SKM-1 (cell line): ENCODE measurements around the gene ALB.

Experiments
- DNase-seq: peaks from one replicate; lab custom pipeline; 2025; ENCODE audit not compliant: unreplicated experiment; lab: John Stamatoyannopoulos, UW

ALB gene

DNA sequence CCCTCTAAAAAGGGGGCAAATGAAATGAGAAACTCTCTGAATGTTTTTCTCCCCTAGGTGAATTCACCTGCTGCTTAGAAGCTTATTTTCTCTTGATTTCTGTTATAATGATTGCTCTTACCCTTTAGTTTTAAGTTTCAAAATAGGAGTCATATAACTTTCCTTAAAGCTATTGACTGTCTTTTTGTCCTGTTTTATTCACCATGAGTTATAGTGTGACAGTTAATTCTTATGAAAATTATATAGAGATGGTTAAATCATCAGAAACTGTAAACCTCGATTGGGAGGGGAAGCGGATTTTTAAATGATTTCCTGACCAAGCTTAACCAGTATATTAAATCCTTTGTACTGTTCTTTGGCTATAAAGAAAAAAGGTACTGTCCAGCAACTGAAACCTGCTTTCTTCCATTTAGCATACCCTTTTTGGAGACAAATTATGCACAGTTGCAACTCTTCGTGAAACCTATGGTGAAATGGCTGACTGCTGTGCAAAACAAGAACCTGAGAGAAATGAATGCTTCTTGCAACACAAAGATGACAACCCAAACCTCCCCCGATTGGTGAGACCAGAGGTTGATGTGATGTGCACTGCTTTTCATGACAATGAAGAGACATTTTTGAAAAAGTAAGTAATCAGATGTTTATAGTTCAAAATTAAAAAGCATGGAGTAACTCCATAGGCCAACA lies 4.2 kb downstream of the ALB start:
- no peak for DNase-seq

DNA sequence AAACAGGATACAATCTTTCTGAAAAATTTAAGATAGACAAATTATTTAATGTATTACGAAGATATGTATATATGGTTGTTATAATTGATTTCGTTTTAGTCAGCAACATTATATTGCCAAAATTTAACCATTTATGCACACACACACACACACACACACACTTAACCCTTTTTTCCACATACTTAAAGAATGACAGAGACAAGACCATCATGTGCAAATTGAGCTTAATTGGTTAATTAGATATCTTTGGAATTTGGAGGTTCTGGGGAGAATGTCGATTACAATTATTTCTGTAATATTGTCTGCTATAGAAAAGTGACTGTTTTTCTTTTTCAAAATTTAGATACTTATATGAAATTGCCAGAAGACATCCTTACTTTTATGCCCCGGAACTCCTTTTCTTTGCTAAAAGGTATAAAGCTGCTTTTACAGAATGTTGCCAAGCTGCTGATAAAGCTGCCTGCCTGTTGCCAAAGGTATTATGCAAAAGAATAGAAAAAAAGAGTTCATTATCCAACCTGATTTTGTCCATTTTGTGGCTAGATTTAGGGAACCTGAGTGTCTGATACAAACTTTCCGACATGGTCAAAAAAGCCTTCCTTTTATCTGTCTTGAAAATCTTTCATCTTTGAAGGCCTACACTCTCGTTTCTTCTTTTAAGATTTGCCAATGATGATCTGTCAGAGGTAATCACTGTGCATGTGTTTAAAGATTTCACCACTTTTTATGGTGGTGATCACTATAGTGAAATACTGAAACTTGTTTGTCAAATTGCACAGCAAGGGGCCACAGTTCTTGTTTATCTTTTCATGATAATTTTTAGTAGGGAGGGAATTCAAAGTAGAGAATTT lies 5.2 kb downstream of the ALB start:
- no peak for DNase-seq

DNA sequence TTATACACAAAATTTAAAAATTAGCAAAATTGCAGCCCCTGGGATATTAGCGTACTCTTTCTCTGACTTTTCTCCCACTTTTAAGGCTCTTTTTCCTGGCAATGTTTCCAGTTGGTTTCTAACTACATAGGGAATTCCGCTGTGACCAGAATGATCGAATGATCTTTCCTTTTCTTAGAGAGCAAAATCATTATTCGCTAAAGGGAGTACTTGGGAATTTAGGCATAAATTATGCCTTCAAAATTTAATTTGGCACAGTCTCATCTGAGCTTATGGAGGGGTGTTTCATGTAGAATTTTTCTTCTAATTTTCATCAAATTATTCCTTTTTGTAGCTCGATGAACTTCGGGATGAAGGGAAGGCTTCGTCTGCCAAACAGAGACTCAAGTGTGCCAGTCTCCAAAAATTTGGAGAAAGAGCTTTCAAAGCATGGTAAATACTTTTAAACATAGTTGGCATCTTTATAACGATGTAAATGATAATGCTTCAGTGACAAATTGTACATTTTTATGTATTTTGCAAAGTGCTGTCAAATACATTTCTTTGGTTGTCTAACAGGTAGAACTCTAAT lies 6.0 kb downstream of the ALB start:
- no peak for DNase-seq

DNA sequence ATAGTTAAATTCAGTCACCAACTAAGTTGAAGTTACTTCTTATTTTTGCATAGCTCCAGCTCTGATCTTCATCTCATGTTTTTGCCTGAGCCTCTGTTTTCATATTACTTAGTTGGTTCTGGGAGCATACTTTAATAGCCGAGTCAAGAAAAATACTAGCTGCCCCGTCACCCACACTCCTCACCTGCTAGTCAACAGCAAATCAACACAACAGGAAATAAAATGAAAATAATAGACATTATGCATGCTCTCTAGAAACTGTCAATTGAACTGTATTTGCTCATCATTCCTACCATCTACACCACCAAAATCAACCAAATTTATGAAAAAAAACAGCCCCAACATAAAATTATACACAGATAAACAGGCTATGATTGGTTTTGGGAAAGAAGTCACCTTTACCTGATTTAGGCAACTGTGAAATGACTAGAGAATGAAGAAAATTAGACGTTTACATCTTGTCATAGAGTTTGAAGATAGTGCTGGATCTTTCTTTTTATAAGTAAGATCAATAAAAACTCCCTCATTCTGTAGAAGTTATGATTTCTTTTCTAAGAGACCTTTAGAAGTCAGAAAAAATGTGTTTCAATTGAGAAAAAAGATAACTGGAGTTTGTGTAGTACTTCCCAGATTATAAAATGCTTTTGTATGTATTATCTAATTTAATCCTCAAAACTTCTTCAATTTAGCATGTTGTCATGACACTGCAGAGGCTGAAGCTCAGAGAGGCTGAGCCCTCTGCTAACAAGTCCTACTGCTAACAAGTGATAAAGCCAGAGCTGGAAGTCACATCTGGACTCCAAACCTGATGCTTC lies 7.0 kb downstream of the ALB start:
- DNase-seq, result no peak

DNA sequence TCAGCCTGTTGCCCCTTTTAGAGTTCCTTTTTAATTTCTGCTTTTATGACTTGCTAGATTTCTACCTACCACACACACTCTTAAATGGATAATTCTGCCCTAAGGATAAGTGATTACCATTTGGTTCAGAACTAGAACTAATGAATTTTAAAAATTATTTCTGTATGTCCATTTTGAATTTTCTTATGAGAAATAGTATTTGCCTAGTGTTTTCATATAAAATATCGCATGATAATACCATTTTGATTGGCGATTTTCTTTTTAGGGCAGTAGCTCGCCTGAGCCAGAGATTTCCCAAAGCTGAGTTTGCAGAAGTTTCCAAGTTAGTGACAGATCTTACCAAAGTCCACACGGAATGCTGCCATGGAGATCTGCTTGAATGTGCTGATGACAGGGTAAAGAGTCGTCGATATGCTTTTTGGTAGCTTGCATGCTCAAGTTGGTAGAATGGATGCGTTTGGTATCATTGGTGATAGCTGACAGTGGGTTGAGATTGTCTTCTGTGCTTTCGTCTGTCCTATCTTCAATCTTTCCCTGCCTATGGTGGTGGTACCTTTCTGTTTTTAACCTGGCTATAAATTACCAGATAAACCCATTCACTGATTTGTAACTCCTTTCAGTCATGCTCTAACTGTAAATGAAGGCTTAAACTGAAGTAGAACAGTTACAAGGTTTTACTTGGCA lies 7.8 kb downstream of the ALB start:
- DNase-seq, result no peak

DNA sequence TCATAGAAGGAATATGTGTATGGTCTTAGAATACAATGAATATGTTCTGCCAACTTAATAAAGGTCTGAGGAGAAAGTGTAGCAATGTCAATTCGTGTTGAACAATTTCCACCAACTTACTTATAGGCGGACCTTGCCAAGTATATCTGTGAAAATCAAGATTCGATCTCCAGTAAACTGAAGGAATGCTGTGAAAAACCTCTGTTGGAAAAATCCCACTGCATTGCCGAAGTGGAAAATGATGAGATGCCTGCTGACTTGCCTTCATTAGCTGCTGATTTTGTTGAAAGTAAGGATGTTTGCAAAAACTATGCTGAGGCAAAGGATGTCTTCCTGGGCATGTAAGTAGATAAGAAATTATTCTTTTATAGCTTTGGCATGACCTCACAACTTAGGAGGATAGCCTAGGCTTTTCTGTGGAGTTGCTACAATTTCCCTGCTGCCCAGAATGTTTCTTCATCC lies 9.2 kb downstream of the ALB start:
- no peak for DNase-seq

DNA sequence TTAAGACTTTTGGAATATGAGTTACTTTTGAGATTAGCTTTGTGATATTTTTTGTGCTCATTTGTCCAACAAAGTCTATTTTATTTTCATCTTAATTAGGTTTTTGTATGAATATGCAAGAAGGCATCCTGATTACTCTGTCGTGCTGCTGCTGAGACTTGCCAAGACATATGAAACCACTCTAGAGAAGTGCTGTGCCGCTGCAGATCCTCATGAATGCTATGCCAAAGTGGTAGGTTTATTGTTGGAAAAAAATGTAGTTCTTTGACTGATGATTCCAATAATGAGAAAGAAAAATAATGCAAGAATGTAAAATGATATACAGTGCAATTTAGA lies 10.8 kb downstream of the ALB start:
- DNase-seq, result no peak

DNA sequence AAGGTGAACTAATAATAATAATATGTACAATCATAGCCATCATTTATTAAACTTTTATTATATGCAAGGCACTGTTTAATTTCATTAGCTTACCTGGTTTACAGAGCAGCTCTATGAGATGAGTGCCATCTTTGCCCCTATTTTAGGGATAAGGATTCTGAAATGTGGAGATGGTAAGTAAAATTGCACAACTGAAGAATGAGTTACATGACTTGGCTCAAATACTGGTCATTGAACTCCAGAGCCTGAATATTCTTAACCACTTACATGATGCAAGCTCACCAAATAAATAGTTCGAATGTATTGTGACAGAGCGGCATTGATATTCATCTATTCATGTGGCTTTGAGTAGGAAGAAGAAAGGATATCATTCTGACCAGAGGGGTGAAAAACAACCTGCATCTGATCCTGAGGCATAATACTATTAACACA lies 11.7 kb downstream of the ALB start:
- no peak for DNase-seq

DNA sequence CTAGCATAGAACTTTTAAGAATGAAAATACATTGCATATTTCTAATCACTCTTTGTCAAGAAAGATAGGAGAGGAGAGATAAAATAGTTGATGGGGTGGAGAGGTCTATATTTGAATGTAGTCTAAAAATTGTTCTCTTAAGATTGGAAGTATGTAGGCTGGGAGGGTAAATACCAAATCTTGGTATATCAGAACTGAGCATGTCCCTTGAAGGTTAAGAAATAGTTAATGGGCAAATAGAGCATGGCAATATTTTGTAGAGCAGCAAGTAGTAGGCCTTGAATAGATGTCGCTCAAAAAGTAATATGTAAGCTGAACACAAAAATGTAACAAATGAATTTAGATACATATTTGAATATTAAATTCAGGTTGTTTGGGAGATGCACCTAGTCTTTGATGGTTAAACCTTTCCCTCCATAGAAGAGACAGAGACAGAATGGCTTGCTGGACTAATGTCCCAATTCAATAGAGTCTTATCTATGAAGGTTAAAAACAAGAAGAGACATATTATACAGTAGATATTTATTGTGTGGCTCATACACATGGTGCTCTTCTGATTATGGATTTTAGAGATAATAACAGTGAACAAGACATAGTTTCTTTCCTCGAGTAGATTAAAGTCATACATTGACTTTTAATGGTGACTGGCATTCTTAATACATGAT lies 12.5 kb downstream of the ALB start:
- DNase-seq, result no peak

DNA sequence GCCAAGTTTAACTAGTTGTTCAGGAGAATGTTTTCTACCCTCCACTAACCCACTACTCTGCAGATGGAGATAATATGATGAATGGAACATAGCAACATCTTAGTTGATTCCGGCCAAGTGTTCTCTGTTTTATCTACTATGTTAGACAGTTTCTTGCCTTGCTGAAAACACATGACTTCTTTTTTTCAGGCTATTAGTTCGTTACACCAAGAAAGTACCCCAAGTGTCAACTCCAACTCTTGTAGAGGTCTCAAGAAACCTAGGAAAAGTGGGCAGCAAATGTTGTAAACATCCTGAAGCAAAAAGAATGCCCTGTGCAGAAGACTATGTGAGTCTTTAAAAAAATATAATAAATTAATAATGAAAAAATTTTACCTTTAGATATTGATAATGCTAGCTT lies 13.3 kb downstream of the ALB start:
- no peak for DNase-seq

DNA sequence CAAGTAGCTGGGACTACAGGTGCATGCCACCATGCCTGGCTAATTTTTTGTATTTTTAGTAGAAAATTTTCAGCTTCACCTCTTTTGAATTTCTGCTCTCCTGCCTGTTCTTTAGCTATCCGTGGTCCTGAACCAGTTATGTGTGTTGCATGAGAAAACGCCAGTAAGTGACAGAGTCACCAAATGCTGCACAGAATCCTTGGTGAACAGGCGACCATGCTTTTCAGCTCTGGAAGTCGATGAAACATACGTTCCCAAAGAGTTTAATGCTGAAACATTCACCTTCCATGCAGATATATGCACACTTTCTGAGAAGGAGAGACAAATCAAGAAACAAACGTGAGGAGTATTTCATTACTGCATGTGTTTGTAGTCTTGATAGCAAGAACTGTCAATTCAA lies 13.9 kb downstream of the ALB start:
- no peak for DNase-seq

DNA sequence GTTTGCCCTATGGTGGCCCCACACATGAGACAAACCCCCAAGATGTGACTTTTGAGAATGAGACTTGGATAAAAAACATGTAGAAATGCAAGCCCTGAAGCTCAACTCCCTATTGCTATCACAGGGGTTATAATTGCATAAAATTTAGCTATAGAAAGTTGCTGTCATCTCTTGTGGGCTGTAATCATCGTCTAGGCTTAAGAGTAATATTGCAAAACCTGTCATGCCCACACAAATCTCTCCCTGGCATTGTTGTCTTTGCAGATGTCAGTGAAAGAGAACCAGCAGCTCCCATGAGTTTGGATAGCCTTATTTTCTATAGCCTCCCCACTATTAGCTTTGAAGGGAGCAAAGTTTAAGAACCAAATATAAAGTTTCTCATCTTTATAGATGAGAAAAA lies 14.6 kb downstream of the ALB start:
- no peak for DNase-seq

DNA sequence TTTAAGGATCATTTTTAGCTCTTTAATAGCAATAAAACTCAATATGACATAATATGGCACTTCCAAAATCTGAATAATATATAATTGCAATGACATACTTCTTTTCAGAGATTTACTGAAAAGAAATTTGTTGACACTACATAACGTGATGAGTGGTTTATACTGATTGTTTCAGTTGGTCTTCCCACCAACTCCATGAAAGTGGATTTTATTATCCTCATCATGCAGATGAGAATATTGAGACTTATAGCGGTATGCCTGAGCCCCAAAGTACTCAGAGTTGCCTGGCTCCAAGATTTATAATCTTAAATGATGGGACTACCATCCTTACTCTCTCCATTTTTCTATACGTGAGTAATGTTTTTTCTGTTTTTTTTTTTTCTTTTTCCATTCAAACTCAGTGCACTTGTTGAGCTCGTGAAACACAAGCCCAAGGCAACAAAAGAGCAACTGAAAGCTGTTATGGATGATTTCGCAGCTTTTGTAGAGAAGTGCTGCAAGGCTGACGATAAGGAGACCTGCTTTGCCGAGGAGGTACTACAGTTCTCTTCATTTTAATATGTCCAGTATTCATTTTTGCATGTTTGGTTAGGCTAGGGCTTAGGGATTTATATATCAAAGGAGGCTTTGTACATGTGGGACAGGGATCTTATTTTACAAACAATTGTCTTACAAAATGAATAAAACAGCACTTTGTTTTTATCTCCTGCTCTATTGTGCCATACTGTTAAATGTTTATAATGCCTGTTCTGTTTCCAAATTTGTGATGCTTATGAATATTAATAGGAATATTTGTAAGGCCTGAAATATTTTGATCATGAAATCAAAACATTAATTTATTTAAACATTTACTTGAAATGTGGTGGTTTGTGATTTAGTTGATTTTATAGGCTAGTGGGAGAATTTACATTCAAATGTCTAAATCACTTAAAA lies 15.3 kb downstream of the ALB start:
- DNase-seq, result no peak

DNA sequence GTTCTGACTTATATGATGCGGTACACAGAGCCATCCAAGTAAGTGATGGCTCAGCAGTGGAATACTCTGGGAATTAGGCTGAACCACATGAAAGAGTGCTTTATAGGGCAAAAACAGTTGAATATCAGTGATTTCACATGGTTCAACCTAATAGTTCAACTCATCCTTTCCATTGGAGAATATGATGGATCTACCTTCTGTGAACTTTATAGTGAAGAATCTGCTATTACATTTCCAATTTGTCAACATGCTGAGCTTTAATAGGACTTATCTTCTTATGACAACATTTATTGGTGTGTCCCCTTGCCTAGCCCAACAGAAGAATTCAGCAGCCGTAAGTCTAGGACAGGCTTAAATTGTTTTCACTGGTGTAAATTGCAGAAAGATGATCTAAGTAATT lies 16.5 kb downstream of the ALB start:
- no peak for DNase-seq

DNA sequence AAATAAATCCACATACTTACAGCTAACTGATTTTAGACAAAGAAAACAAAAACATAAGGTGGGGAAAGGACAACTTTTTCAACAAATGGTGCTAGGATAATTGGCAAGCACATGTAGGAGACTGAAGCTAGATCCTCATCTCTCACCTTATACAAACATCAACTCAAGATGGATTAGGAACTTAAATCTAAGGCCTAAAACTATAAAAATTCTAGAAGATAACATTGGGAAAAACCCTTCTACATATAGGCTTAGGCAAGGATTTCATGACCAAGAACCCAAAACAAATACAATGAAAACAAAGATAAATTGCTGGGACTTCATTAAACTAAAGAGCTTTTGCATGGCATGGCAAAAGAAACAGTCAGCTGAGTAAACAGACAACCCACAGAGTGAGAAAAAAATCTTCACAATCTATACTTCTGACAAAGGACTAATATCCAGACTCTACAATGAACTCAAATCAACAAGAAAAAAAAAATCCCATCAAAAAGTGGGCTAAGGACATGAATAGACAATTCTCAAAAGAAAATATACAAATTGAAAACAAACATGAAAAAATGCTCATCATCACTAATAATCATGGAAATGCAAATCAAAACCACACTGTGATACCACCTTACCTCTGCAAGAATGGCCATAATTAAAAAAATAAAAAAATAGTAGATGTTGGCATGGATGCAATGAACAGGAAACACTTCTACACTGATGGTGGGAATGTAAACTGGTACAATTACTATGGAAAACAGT lies 17.8 kb downstream of the ALB start:
- DNase-seq, result no peak

DNA sequence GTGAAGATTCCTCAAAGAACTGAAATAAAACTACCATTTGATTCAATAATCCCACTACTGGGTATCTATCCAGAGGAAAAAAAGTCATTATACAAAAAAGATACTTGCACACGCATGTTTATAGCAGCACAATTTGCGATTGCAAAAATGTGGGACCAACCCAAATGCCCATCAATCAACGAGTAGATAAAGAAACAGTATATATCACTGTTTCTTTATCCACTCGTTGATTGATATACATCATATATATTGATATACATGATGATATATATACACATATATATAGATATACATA lies 18.3 kb downstream of the ALB start:
- no peak for DNase-seq

DNA sequence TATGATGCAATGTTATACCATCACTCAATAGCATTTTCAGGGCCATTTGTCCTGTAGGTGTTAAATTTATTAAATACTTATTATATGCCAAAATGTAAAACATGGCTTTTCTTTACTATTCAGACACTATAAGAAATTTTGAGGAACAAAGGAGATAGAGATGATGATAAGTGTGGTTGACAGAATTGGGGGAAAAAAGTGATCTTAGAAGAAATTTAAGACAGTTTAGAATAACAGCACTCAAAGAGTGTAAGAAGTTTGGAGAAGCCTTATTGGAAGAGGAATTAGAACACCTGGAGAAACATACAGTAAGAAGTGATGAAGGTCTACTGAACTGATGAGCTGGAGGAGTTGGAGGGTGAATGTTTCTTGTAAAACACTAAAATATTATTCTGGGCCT lies 19.1 kb downstream of the ALB start:
- no peak for DNase-seq

DNA sequence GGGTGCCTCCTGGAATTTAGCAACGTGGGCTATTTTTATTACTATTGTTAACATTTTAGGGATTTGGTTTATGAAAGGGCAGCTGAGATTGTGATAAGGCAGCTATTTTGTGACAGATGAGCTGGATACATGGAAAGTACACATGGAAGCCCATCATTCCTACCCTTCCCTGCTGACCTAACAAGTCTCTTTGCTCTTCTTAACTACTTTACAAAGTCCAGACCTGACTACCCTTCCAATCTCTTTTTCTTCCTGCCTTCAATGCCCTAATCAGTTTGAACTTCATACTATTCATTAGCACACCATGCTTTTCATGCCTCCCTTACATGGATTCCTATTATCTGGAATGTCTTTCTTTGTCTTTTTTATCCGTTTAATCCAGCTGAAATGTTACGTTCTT lies 22.6 kb downstream of the ALB start:
- DNase-seq, result no peak

DNA sequence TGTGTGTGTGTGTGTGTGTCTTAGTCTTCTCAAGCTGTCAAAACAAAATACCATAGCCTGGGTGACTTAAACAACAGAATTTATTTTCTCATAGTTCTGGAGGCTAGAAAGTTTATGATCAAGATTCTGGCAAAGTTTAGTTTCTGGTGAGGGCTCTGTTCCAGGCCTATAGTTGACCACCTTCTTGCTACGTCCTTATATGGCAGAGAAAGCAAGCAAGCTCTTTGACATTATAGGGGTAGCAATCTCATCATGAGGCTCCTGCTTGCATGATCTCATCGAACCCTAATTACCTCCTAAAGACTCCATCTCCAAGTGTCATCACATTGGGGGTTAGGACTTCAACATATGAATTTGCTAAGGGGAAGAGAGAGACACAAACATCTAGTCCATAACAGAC lies 25.0 kb downstream of the ALB start:
- no peak for DNase-seq
